ENCODE results near the gene ERGIC1.

Gene ERGIC1

DNA sequence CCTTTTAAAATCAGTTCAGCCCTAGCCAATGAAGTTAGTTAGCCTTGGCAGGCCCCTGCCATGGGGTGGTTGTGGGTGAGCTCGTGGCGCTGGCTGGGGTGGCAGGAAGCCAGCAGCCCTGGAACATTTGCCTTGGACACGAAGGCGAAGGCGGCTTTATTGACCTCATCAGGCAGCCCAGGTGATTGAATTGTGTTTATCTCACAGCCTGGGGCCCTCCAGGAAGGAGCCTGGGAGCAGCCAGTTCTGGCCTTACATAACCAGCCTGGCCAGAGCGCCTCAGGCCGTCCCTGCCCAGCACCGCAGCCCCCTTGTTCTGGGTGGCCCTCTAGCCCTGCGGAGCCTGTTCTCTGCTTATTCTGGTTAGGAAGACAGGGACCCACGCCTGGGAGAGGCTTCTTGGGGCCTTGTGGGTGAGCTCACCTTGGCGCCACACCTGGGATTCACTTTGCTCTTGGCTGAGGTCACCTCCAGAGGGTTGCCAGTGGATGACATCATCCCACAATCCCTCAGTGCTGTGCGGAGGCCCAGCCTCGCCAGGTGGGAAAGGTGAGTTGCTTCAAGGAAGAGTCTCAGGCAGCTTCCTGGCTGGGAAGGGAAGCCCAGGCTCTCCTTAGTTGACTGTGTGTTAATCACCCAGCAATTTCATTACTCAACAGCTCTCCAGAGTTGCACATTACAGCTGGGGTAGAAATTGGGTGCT is 70.7 kb downstream of the ERGIC1 start:
- DNase-seq = no peak

DNA sequence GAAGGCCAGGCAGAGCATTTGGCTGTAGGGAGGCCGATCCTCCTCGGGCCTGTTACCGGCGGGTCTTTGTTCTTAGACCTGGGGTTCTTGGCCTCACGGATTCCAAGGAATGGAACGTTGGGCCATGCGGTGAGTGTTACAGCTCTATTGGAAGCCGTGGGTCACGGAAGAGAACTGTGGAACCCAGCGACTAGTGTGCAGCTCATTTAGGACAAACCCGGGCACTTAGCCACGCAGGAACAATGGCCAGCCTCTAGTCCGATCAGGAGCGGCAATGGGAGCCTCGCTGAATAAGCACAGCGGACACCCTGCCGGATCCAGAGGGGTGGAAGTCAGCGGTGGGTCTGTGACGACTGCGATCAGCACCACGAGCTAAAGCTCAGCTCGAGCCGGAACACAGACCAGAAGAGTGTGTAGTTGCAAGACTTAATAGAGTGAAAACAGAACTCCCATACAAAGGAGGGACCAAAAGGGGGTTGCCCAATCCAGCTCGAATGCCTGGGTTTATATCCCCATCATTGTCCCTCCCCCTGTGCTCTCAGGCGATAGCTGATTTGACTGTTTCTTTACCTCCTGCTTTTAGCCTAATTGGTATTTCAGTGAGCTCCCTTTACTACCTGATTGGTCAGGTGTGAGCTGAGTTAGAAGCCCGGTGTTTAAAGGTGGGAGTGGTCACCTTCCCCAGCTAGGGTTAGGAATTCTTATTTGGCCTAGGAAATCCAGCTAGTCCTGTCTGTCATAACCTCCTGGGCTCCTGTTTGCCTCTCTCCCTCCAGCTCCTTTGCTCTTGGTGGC is 71.5 kb downstream of the ERGIC1 start:
- no peak for DNase-seq

DNA sequence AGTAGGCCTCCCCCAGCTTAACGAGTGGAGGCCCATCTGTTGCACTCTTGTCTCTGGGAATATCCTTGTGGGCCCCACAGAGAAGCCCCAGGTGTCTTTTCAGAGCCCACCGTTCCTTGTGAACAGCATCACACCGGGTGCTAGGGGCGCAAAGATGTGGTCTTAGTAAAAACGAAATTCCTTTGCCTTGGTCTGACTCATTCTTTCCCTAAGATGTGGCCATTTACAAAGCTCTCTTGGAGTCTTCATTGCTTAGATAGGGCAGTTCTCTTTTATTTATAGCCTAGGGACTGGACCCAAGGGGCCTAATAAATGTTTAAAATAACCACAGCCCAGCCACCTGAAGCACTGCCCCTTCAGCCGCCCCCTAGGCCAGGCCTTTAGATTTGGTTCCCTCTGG is 72.4 kb downstream of the ERGIC1 start:
- no peak for DNase-seq

DNA sequence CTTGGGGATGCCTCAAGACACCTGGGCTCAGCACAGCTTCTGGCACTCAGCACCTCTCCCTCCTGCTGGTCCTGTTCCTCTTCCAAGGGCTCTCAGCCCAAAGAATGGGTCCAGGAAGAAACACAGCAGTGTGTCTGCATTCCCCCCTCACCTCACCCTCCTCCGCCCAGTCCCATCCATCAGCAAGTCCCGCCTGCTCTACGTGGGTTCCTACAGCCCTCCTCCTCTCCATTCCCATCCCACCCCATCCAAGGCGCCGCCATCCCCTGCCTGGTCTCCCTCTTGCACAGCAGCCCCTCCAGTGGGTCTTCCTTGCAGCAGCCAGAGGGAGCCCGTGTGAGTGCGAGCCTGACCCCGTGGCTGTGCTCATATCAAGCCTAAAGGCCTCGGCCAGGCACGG is 72.8 kb downstream of the ERGIC1 start:
- no peak for DNase-seq

DNA sequence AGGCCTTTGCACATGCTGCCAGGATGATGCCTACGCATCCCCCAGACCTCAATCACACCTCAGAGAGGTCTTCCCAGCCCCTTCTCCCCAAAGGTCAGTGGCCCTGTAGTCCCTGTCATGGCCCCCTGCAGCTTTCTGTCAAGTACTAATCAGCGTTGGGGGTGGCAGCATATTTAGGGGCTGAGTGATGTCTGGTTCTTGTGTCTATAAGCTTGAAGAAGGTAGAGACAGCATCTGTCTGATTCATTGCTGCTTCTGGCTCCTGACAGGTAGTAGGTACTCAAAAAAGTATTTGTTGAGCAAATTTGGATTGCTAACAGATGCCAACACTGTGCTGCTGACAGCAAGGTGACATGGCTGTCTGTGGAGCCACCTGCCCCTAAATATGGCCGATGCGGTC is 73.6 kb downstream of the ERGIC1 start:
- no peak for DNase-seq

DNA sequence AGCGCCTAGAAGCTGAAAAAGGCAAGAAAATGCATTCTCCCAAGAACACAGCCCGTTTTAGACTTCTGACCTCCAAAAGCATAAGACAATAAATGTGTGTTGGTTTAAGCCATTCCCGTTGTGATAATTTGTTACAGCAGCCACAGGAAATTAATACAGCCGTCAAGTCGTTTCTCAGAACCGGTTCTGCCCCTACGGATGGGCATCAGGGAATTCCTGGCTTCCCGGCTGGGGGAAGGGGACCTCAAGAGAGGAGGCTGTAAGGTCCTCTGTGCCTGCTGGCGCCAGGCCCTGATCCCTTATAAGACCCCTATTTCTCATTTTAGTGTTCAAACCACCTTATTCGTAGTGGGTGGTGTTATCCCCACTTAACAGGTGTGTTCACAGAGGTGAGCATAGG is 74.6 kb downstream of the ERGIC1 start:
- DNase-seq = no peak

DNA sequence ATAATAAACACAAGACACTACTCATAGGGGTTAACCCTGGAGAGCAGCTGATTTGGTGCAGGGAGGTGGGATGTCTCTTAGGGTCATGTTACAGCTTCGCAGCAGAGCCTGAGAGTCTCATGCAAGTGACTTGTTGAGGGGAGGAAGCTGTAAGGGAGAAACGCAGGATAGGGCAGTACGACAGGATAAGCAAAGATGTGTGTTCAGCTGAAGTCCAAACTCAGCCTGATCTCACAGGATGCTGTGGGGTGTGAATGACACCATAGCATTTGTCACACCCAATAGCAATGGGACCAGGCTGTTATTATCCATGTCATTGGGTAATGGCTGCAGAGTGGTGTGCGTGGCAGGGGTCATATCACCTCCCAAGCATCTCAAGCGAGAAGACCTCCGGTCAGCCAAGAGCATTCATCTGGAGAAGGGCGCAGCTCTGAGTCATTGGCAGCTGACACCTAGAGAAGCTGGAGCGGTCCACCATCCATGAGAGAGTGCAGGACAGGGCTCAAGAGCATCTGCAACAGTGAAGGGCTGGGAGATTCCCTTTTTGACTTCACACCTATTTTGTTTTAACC is 76.0 kb downstream of the ERGIC1 start:
- no peak for DNase-seq

DNA sequence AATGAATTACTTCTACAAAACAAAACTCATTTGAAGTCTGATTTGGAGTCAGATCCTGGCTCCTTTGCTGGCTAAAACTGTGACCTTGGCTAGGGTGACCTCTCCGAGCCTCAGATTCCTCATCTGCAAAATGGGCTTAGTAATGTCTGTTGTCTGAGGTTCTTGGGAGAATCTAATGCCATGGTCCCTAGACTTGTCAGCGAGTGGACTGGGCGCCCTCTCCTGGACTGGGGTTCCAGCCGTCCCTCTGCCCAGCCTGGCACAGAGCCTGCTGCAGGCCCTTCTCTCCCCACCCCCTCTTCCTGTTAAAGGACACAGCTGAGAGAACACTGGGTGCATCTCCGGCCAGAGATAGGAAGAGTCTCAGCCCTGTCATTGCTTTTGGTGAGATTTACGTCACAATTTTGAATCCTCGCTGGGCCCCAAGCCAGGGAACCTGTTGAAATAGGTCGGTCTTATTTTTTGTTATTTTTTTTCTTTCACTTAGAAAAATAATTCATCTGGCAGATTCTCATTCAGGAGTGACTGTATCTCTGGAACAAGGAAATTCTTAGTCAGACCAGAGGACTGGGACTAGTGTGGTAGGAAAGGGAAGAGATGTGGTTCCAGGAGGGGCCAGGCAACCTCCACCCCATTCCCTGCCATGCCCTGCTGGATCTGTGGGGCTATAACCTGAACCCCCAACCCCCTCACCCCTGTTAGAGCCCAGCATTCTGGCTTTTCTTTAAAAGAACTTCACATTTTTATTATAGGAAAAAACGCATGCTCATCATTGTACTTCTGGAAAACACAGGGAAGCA is 77.0 kb downstream of the ERGIC1 start:
- no peak for DNase-seq

DNA sequence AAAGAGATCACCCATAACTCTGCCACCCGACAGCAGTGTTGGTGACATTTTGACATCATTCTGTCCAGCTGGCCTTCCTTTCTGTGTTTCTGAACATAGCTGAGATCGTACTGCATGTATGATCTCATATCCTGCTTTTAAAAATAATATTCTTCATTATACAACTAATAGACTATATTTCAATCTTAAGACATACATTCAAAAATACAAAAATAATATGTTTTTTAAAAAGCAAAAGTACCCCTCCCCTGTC is 77.5 kb downstream of the ERGIC1 start:
- DNase-seq = no peak

DNA sequence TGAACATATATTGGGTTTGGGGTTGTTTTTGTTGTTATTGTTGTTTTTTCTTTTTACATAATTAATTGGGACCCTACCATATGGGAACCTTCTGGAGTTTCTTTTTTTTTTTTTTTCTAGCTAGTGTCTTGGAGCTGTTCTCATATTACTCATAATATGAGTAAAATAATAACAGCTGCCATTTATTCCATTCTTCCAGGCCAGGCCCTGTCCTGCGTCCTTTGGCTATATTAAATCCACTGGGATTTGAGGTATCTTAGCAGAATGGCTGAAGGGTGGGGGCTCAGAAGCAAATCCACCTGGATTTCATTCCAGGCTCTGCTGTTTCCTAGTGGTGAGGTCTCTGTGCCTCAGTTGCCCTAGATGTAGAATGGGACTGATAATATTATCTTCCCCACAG is 77.9 kb downstream of the ERGIC1 start:
- no peak for DNase-seq

DNA sequence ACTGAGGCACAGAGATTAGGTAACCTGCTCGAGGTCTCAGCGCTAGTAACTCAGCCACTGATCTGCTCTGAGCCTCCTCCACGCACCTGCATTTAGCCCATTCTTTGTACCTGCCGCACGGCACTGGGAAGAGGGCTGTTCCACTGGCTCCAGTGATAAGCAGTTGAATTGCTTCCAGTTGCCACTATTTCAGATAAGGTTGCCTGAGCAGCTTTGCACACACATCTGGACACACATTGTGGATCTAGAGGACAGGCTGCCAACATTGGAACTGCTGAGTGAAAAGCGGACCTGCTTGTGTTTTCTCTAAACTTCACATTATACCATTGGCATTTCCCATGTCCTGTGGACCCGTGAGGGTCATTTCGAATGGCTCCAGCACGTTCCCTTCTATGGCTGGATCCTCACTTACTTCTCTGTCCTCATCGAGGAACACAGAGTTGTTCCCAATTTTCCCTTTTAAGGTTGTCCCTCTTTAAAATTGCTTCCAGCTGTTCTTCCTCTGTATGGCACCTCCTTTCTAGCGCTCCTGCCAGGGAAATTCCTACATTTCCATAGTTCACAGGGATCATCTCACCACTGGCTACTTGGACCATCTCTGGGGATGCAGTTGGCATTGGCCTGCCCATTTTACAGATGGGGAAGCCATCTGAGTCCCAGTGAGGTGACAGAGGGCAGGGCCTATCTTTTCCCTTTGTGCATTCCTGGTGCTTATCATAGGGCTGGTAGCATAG is 79.2 kb downstream of the ERGIC1 start:
- no peak for DNase-seq

DNA sequence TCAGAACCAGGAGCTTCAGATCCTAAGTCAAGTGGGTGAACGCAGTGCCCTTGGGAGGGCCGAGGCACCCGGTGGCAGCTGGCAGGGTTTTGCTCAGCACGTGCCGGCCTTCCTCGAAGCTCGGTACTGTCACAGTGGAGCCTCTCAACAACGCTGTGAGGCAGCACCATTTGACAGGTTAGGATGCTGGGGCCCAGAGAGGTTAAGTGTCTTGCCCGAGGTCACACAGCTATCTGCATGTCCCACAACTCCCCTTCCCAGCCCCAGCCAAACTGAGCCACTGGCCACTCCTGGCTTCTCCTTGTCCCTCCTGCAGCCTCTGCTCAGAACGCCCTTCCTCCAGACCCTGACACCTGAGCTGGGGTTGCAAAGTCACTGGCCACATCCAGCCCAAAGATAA is 81.5 kb downstream of the ERGIC1 start:
- no peak for DNase-seq

DNA sequence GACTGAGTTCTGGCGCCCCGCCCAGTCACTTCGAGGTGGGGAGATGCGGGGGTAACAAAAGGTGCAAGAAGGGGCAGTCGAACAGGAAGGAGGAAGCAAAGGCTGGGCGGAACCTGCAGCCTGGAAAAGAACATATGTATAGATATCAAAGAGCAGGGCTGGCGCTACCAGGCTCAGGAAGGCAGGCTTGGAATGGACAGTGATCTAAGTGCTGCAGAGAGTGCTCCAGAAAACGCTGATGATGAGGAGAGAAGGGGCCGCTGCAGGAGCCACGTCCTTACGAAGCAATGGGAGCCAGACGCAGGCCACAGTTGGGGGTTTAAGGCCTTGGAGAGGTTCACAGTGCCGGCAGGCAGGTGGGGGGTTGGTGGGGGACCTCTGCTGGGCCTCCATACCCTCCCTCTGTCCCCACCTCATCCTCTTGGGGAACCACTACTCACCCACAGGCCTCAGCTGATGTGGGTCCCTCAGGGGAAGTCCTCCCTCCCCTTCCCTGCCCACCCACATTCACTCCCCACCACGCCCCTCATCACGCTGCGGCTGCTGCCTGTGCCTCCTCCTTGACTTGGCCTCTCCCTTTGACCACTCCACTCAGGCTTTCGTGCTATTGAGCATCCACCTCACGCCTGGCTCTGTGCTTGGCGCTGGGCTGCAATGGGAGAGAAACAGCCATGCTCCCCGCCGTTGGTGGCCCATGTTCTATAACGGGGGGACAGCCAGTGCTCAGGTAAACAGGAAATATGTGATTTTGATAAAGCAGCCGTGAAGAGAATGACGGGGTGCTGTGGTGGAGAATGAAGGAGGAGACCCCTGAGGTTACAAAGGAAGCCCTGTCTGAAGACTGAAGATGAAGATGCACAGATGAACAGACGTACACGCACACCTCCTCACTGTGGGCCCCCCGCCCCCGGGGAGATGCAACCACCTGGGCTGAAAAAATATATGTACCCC is 84.6 kb downstream of the ERGIC1 start:
- DNase-seq = no peak

DNA sequence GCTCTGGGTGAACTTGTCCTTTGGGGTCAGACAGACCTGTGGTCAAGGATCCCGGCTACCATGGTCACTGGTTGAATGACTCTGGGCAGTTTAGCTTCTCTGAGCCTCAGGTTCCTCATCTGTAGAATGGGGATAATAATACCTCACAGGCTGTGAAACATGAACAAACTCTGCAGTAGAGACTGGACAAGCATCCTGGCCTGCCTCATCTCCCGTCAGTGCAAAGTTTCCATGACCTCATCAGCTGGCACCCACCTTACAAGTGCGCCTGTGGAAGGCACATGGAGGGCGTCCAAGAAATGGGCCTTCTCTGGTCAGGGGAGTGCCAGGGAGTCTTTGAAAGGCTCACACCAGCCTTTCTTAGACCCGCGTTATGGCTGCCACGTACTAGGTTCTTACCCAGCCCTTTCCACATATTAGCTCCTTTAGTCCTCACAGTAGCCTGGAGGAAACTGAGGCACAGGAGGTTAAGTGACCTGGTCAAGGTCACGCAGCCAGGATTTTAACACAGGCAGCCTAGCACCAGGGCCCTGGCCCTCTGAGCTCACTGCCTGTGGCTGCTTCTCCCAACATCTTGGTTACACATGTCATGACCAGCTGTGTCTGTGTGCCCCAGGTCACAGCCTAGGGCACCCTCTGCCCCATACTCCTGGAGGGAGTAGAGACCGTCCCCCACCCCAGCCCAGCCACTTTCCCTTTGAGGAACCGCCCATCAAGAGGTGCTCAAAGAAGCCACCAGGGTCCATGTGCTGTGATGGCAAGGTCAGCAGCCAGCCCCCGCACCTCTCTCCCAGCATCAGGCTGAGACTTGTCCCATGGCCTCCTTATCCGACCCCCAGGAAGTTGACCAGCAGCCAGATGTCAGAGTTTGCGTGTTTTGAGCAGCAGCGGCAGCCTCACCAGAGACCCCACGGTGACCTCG is 85.7 kb downstream of the ERGIC1 start:
- DNase-seq = no peak

DNA sequence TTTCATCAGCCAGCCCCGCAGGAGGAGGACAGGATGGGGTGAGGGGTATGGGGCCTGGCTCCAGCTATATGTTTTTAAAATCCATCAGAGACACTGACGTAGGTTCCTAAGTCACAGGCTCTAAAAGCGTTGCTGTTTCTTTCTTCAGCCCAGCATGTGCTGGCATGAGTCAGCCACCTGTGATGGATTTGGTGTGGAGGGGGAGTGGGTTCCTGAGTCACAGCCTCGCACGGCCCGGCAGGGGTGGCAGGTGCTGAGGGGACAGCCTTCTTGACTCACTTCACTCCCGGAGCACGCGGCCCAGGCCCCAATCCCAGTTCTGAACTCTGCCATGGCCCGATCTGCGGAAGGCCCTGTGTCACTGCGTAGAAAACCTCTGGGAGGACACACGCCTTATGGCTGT is 86.4 kb downstream of the ERGIC1 start:
- no peak for DNase-seq

DNA sequence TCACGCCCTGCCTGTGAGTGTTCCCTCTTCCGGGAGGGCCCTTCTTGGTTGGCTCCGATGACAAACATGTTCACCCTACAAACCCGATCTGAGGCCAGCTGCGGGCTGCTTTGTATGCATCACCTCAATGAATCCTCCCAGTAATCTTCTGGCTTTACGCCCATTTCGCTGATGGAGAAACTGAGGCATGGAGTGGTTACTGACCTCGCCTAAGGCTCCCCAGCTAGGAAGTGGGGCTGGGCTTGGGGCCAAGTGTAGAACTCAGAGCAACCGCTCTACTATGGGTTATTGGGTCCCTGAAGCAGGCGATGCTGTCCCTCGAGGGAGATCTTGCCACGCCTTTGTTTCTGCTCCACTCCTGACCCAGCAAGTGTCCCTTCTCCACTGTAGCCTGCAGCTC is 86.9 kb downstream of the ERGIC1 start:
- no peak for DNase-seq

DNA sequence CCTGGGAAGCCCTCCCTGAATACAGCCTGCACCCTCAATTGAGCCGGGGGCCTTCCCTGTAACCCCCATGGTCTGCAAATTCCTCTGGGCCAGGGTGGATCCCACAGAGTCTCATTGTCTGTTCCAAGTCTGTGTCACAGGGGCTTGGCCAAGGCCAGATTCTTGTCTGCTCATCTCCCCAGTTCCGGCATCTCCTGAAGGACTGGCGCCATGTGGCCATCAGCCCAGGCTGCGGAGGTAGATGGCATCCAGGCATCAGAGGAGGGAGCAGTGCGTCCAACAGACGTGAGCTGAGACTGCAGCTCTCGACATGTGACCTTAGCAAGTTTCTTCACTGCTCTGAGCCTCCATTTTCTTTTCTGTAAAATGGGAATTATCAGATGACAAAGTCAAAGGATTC is 87.9 kb downstream of the ERGIC1 start:
- DNase-seq = no peak

DNA sequence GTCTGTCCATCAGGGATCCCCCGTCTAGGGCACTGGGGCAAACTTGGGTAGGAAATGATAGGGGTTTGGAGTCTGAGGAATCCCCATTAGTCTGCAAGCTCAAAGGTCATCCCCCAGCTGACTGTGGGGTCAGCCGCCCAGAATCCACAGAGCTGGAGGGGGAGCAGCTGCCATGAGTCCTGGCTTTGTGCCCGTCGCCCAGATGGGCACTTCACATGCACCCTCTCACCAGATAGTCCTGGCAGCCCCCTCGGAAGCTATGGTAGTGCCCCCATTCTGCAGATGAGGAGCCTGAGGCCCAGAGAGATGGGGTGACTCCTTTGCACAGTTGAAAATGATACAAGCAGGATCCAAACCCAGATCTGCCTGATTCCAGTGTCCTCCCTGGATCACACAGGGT is 89.5 kb downstream of the ERGIC1 start:
- DNase-seq = no peak

DNA sequence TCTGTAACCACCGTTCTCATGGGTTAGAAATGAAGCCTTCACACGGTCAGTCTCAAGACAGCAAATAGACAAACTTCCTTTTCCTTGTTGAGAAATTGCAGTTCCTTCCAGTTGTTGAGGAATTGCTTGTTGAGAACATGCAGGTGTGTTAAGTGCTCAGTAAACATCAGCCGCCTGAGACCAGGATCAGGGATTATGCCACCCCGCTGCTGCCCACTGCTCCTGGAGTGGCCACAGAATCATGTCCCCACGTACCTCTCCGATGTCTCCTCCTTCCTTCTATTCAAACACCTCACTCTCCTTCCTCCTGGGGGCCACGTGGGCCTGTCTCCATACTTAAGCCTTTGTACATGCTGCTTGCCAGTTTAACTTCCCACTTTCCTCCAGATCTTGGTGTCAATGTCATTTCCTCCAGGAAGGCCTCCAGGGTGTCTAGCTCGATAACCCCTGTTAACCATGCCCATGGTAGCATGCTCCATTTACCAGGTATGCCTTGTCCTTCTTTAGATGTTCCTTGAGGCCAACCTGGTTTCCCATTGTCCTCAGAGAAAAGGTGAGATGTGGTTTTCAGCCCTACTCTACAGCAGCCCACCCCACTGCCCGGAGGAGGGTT is 91.4 kb downstream of the ERGIC1 start:
- no peak for DNase-seq

DNA sequence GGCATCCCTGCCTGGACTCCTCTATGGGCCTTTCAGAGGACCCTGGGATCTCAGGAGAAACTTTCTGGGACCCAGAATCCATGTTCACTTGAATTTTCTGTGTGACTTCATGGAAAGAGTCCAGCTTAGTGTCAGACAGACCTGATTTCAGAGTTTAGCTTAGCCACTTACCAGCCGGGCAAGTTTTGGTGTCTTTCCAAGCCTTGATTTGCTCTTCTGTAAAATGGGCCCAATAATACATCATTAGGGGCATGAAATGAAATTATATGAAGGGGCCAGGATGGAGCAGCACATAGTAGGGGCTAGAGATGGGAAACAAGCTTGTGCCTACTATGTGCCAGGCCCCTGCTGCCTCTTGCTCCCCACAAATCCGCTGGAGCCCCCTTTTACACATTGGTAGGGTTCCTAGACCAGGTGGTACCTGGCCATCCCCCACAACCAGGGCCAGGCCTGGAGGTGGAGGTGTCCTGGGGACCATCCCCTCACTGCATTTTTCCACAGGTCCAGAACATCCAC is 92.0 kb downstream of the ERGIC1 start:
- DNase-seq = no peak
